Measurements from ENCODE around the gene VTCN1. TPM values are rescaled to one million over a fixed set of nuclear protein-coding genes. Genes with fewer than 3 reads are reported as not detected.

VTCN1 gene
- total and polyA plus RNA-seq, 2 donors (not counting 3 experiments of a cell fraction or from before 2014, with no cell fraction given): not detected

- CTCF ChIA-PET: no interaction called here
- Histone ChIP-seq H3K9me1 (replicated peaks; ENCODE audit: control insufficient read depth, extremely low read depth, insufficient read depth, low read length) (no peaks in the 10 kb centered on the region), H3K4me1 (ENCODE audit: control insufficient read depth, extremely low read depth, insufficient read depth, low read length) (no peaks in the 10 kb centered on the region), H3K4me2 (ENCODE audit: insufficient read depth, low read length) (no peak overlapping the region), H3K79me2 (ENCODE audit: control insufficient read depth, insufficient read depth, low read length) (no peaks in the 10 kb centered on the region), H4K20me1 (replicated peaks; ENCODE audit: control insufficient read depth, extremely low read depth, insufficient read depth, low read length) (no peaks in the 10 kb centered on the region), H3K9me3 (replicated peaks; ENCODE audit: control insufficient read depth, insufficient read depth, low read length) (no peaks in the 10 kb centered on the region), H3K9ac (replicated peaks; ENCODE audit: extremely low read depth, insufficient read depth, low read length) (no peak overlapping the region), H3K27ac (ENCODE audit: insufficient read depth, low read depth, low read length) (no peak overlapping the region), H3K36me3 (ENCODE audit: control insufficient read depth in 2 of 2, extremely low read depth in 1 of 2, insufficient read depth in 2 of 2, low read length in 2 of 2) (no peaks in the 10 kb centered on the region), H3K4me3 (replicated peaks in 1 of 3; ENCODE audit: insufficient read depth in 1 of 3, low read depth in 1 of 3, low read length in 3 of 3) (no peak overlapping the region), H2AFZ (ENCODE audit: low read depth, low read length) (no peak overlapping the region), H3K27me3 (ENCODE audit: control insufficient read depth in 2 of 2, insufficient read depth in 2 of 2, low read length in 2 of 2) (no peaks in the 10 kb centered on the region)
- DNase-seq (ENCODE audit: low read depth, low spot score) (no peak), FAIRE-seq (no peak)
- BruUV-seq (replicated peaks): no TSS peak
- intact Hi-C loops (cut with micrococcal nuclease): no loop called here
- dilution Hi-C loops (cut with MboI; ENCODE audit: extremely low pct_ligation_motif_present, low sequenced_read_pairs): no loop called here
- TF ChIP-seq POLR2AphosphoS5 (IDR thresholded peaks at IDR 0.05; ENCODE audit: insufficient read depth, low read depth, low read length): no peak
- TF ChIP-seq GATA2 (IDR thresholded peaks at IDR 0.05; ENCODE audit: insufficient read depth, insufficient read length, low read depth, low read length): no peak
- no peak for TF ChIP-seq EZH2 (IDR thresholded peaks at IDR 0.05; ENCODE audit: borderline replicate concordance, low read depth, low read length, severe bottlenecking)
- no peak for TF ChIP-seq FOS (IDR thresholded peaks at IDR 0.05; ENCODE audit: borderline replicate concordance, insufficient read depth, low read length)
- no peak for TF ChIP-seq MAX (IDR thresholded peaks at IDR 0.05; ENCODE audit: insufficient read depth, insufficient read length)
- no peak for TF ChIP-seq JUN (IDR thresholded peaks at IDR 0.05; ENCODE audit: borderline replicate concordance, insufficient read depth, insufficient read length, low read depth)
- no peak for TF ChIP-seq MYC (IDR thresholded peaks at IDR 0.05; ENCODE audit: low read depth, low read length)
- TF ChIP-seq CTCF (IDR thresholded peaks at IDR 0.05; ENCODE audit: extremely low read depth in 1 of 2, insufficient read depth in 1 of 2, low read depth in 1 of 2, low read length in 2 of 2): no peak
- TF ChIP-seq POLR2A (IDR thresholded peaks at IDR 0.05; ENCODE audit: low read depth, low read length): no peak
- POLR2A ChIA-PET: no interaction called here
Measured at GRCh38 chr1:117257291-117257690, 46.6 kb upstream of the VTCN1 start.
